Measurements from ENCODE around the gene MYO1A.

DNA sequence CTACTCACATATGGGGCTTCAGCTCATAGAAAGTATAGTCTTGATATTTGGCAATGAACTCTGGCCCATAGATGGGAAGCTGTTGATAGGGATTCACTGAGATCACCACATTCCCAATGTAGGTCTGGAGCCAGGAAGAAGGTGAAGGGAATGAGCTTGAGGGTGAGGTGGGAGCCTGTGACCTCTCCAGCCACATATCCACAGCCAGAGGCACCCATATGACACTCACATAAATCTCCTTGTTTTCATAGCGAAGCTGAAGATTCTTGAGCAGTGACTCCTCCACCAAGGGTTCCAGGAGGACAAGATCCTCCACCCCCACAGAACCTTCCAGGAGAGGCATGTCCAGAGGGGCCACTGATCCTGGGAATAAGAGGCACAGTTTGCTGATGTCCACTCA, 1.9 kb downstream of the MYO1A start:
- TF ChIP-seq RAD21 (IDR thresholded peaks at IDR 0.05) (no peak), GABPA (IDR thresholded peaks at IDR 0.05 in 1 of 2, conservative IDR thresholded peaks at IDR 0.05 in 1 of 2) (no peak), SP1 (IDR thresholded peaks at IDR 0.05) (no peak)
- TF ChIP-seq, protein P1, sequence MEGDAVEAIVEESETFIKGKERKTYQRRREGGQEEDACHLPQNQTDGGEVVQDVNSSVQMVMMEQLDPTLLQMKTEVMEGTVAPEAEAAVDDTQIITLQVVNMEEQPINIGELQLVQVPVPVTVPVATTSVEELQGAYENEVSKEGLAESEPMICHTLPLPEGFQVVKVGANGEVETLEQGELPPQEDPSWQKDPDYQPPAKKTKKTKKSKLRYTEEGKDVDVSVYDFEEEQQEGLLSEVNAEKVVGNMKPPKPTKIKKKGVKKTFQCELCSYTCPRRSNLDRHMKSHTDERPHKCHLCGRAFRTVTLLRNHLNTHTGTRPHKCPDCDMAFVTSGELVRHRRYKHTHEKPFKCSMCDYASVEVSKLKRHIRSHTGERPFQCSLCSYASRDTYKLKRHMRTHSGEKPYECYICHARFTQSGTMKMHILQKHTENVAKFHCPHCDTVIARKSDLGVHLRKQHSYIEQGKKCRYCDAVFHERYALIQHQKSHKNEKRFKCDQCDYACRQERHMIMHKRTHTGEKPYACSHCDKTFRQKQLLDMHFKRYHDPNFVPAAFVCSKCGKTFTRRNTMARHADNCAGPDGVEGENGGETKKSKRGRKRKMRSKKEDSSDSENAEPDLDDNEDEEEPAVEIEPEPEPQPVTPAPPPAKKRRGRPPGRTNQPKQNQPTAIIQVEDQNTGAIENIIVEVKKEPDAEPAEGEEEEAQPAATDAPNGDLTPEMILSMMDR (IDR thresholded peaks at IDR 0.05; ENCODE audit: low read depth, low read length, missing input control), result no peak
